H1 (cell line): ENCODE results near the gene BICD1. TPM values are rescaled to one million over a fixed set of nuclear protein-coding genes. Genes with fewer than 3 reads are reported as not detected.

Source experiments
- CTCF ChIA-PET: fragments of 300-600 bp; sonication (Branson Sonifier 250); formaldehyde crosslinking; loops from one replicate; lab custom pipeline; 2021; ENCODE audit not compliant: partially characterized antibody; lab: Charles Lee
- POLR2A ChIA-PET: fragments of 300-600 bp; sonication (Branson Sonifier 250); formaldehyde crosslinking; loops from one replicate; lab custom pipeline; 2021; ENCODE audit warnings: inconsistent platforms; ENCODE audit not compliant: partially characterized antibody; lab: Charles Lee
- DNase-seq, 2 experiments: peaks; one replicate each; pipeline versions ENCODE4 v3.0.0 to v3.0.0-alpha.2; 2010 to 2022; ENCODE audit warnings: low spot score in 2 of 2, low read depth in 1 of 2, mixed read lengths in 1 of 2
- FAIRE-seq: peaks from 2 replicates; lab custom pipeline; 2011; peaks lifted over from hg19 to GRCh38; lab: Jason Lieb, UNC
- H2AFZ ChIP-seq: 2 replicates; pipeline ENCODE4 v1.8.1; 2012; ENCODE audit warnings: low read length, inconsistent platforms
- H2AK5ac ChIP-seq: 2 replicates; pipeline ENCODE4 v1.6.1; 2013; ENCODE audit warnings: low read depth, low read length
- H2BK120ac ChIP-seq: replicated peaks from 2 replicates; pipeline ENCODE3; 2013; ENCODE audit warnings: low read depth, low read length, inconsistent platforms
- H2BK12ac ChIP-seq: 2 replicates; pipeline ENCODE4 v1.6.1; 2013; ENCODE audit warnings: low read depth, low read length
- H2BK15ac ChIP-seq: 2 replicates; pipeline ENCODE4 v1.6.1; 2013; ENCODE audit warnings: low read length
- H2BK20ac ChIP-seq: 2 replicates; pipeline ENCODE4 v1.6.1; 2013; ENCODE audit warnings: low read length
- H2BK5ac ChIP-seq: 2 replicates; pipeline ENCODE4 v1.6.1; 2013; ENCODE audit warnings: low read depth, low read length
- H3K14ac ChIP-seq: 2 replicates; pipeline ENCODE4 v1.6.1; 2013; ENCODE audit warnings: inconsistent platforms; ENCODE audit not compliant: insufficient read length
- H3K18ac ChIP-seq: 2 replicates; pipeline ENCODE4 v1.6.1; 2013; ENCODE audit warnings: low read length; ENCODE audit errors: extremely low read depth
- H3K23ac ChIP-seq: 2 replicates; pipeline ENCODE4 v1.6.1; 2013; ENCODE audit warnings: inconsistent platforms; ENCODE audit not compliant: insufficient read length
- H3K23me2 ChIP-seq: 2 replicates; pipeline ENCODE4 v1.6.1; 2013; ENCODE audit warnings: low read depth, low read length
- H3K27ac ChIP-seq: 2 replicates; pipeline ENCODE4 v1.6.1; 2011; ENCODE audit warnings: low read depth, low read length, inconsistent platforms
- H3K27me3 ChIP-seq, 4 experiments: replicated peaks in 1 of 4; 1 replicate in 1 of 4; 2 replicates in 3 of 4; pipeline versions ENCODE4 v1.6.1 to v1.8.1; 2011 to 2013; ENCODE audit warnings: low read length in 3 of 4, mild to moderate bottlenecking in 3 of 4, inconsistent platforms in 2 of 4, mixed read lengths in 2 of 4, moderate library complexity in 1 of 4; ENCODE audit not compliant: control insufficient read depth in 3 of 4, insufficient read depth in 3 of 4; ENCODE audit errors: extremely low read depth in 1 of 4
- H3K36me3 ChIP-seq, 4 experiments: 2 replicates each; pipeline versions ENCODE4 v1.6.1 to v1.8.1; 2011 to 2013; ENCODE audit warnings: mild to moderate bottlenecking in 4 of 4, low read length in 3 of 4, moderate library complexity in 2 of 4, control low read depth in 1 of 4, inconsistent platforms in 1 of 4; ENCODE audit not compliant: insufficient read depth in 4 of 4, control insufficient read depth in 2 of 4
- H3K4ac ChIP-seq: replicated peaks from 2 replicates; pipeline ENCODE3; 2013; ENCODE audit warnings: low read length, low read depth, mixed read lengths, inconsistent platforms; ENCODE audit not compliant: insufficient read length
- H3K4me1 ChIP-seq, 4 experiments: replicated peaks in 1 of 4; 1 replicate in 1 of 4; 2 replicates in 3 of 4; pipeline versions ENCODE4 v1.6.1 to v1.8.1; 2011 to 2013; ENCODE audit warnings: low read length in 3 of 4, inconsistent platforms in 2 of 4, mixed read lengths in 1 of 4; ENCODE audit not compliant: insufficient read depth in 4 of 4, control insufficient read depth in 3 of 4
- H3K4me2 ChIP-seq, 2 experiments: 2 replicates each; pipeline versions ENCODE4 v1.6.1 to v1.8.1; 2011 to 2013; ENCODE audit warnings: low read depth in 2 of 2, low read length in 2 of 2, control low read depth in 1 of 2, inconsistent platforms in 1 of 2, mild to moderate bottlenecking in 1 of 2; ENCODE audit not compliant: insufficient read depth in 1 of 2
- H3K4me3 ChIP-seq, 4 experiments: fragments of 200-600, 300-600 bp in 1 of 4; sonication (generic), shearing (Covaris generic), sonication (Bioruptor Twin) in 1 of 4; 2 replicates each; pipeline versions ENCODE4 v1.5.1 to v1.8.1; 2011 to 2016; ENCODE audit warnings: low read length in 4 of 4, low read depth in 3 of 4, control low read depth in 2 of 4, inconsistent platforms in 2 of 4, mild to moderate bottlenecking in 2 of 4, mixed read lengths in 1 of 4, moderate library complexity in 1 of 4; ENCODE audit not compliant: insufficient read depth in 2 of 4; ENCODE audit errors: extremely low read depth in 1 of 4
- H3K56ac ChIP-seq: replicated peaks from 2 replicates; pipeline ENCODE3; 2013; ENCODE audit warnings: low read depth, mild to moderate bottlenecking, mixed read lengths, low read length, inconsistent platforms; ENCODE audit not compliant: insufficient read length
- H3K79me1 ChIP-seq: 2 replicates; pipeline ENCODE4 v1.6.1; 2013; ENCODE audit warnings: low read depth, low read length, control low read depth
- H3K79me2 ChIP-seq, 2 experiments: 2 replicates each; pipeline versions ENCODE4 v1.6.1 to v1.8.1; 2012 to 2013; ENCODE audit warnings: low read length in 2 of 2, mild to moderate bottlenecking in 2 of 2, inconsistent platforms in 1 of 2; ENCODE audit not compliant: insufficient read depth in 2 of 2, control insufficient read depth in 1 of 2
- H3K9ac ChIP-seq, 4 experiments: replicated peaks in 1 of 4; 1 replicate in 1 of 4; 2 replicates in 3 of 4; pipeline versions ENCODE4 v1.6.1 to v1.8.1; 2011 to 2013; ENCODE audit warnings: low read depth in 3 of 4, low read length in 3 of 4, control low read depth in 2 of 4, mild to moderate bottlenecking in 2 of 4, moderate library complexity in 2 of 4, inconsistent platforms in 1 of 4; ENCODE audit errors: extremely low read depth in 1 of 4
- H3K9me3 ChIP-seq, 2 experiments: 2 replicates each; pipeline versions ENCODE4 v1.6.1 to v1.8.1; 2012 to 2013; ENCODE audit warnings: mild to moderate bottlenecking in 2 of 2, moderate library complexity in 2 of 2, control low read depth in 1 of 2, inconsistent platforms in 1 of 2, low read depth in 1 of 2, low read length in 1 of 2, mixed read lengths in 1 of 2; ENCODE audit not compliant: insufficient read depth in 2 of 2
- H4K20me1 ChIP-seq, 2 experiments: replicated peaks in 1 of 2; 2 replicates each; pipeline versions ENCODE3 to v1.8.1; 2011 to 2013; ENCODE audit warnings: inconsistent platforms in 2 of 2, low read length in 2 of 2, mild to moderate bottlenecking in 1 of 2; ENCODE audit not compliant: insufficient read depth in 2 of 2, control insufficient read depth in 1 of 2
- H4K5ac ChIP-seq: 2 replicates; pipeline ENCODE4 v1.6.1; 2013; ENCODE audit warnings: low read length, low read depth, mixed read lengths, inconsistent platforms; ENCODE audit not compliant: insufficient read length
- H4K8ac ChIP-seq: 2 replicates; pipeline ENCODE4 v1.8.0; 2013; ENCODE audit warnings: mild to moderate bottlenecking, moderate library complexity, low read length, inconsistent platforms; ENCODE audit not compliant: insufficient read depth; ENCODE audit errors: extremely low read depth
- H4K91ac ChIP-seq: replicated peaks from 2 replicates; pipeline ENCODE3; 2013; ENCODE audit warnings: low read length, mixed read lengths, inconsistent platforms; ENCODE audit not compliant: insufficient read length
- CBX5 ChIP-seq: fragments of 300-800, 300-1000 bp; sonication (generic); IDR thresholded peaks from 2 replicates; pipeline ENCODE4 v1.7.1; 2016; ENCODE audit warnings: antibody characterized with exemption, low read length, low read depth
- WGBS, 2 experiments: shearing (Covaris generic) in 1 of 2; methylation state at CpG; one replicate each; pipeline versions ENCODE4 v1.1.6 to v1.1.7; 2013 to 2015; ENCODE audit warnings: low lambda C conversion rate in 2 of 2, mixed read lengths in 2 of 2, inconsistent platforms in 1 of 2, low coverage in 1 of 2, missing lambda C conversion rate in 1 of 2; ENCODE audit not compliant: insufficient replicate concordance in 2 of 2, insufficient coverage in 1 of 2, insufficient read length in 1 of 2; ENCODE audit errors: extremely low coverage in 1 of 2, missing lambda C conversion rate in 1 of 2; 5-methylcytosine and 5-hydroxymethylcytosine counted together
- polyA plus RNA-seq, 7 experiments: library from polyadenylated mRNA; depleted of rRNA in 3 of 7; stranded (reverse) in 5 of 7; unstranded in 2 of 7; fragments of >200 nt in 5 of 7; fragments of 200-250 nt in 2 of 7; gene quantifications; 1 replicate in 5 of 7; 2 replicates in 1 of 7; 4 replicates in 1 of 7; pipeline versions ENCODE4 v1.2.1 to v1.2.3, GENCODE V29; 2011 to 2013; ENCODE audit warnings: missing spikeins in 2 of 7, mixed read lengths in 2 of 7
- total RNA-seq: library from RNA; stranded (reverse); fragmentation: NEBNext Ultra II Directional; extraction: Animal tissue kit (Norgen Biotek cat#: 25700); gene quantifications from 2 replicates; pipeline ENCODE4 v1.2.1, GENCODE V29; 2021

The BICD1 gene
- total and polyA plus RNA-seq, 2 of the 8 experiments (the other 6 are each of a cell fraction or from before 2014, with no cell fraction given): 34.1 to 58.4 TPM

GRCh38 chr12:32089586-32089985, 17.1 kb upstream of the BICD1 start:
- Histone ChIP-seq H4K8ac (no peak overlapping the region), H3K23ac (no peak overlapping the region), H2AK5ac (no peak overlapping the region), H3K14ac (no peak overlapping the region), H2AFZ (no peak overlapping the region; the same call in 1 of the 2 replicates), H3K56ac (no peak overlapping the region), H4K20me1 (no peaks in the 10 kb centered on the region), H3K9me3 (no peaks in the 10 kb centered on the region), H3K4me2 (no peak overlapping the region), H2BK5ac (no peak overlapping the region), H3K27ac (no peak overlapping the region), H3K36me3 (no peaks in the 10 kb centered on the region), H4K5ac (no peak overlapping the region), H2BK12ac (no peak overlapping the region), H2BK20ac (no peak overlapping the region), H3K27me3 (no peaks in the 10 kb centered on the region), H3K18ac (no peak overlapping the region), H3K79me1 (no peaks in the 10 kb centered on the region), H4K91ac (no peak overlapping the region), H3K4me3 (no peak overlapping the region), H3K79me2 (no peaks in the 10 kb centered on the region), H3K4ac (no peak overlapping the region), H2BK120ac (no peak overlapping the region), H2BK15ac (0 out of 2 replicates have a peak overlapping the region, but pooled peaks have one; percentile 8), H3K23me2 (no peaks in the 10 kb centered on the region), H3K4me1 (peaks cover 0 to 4% (median 1%) of the 10 kb centered on the region in 4 experiments; a peak in 3 of 7 replicates), H3K9ac (no peak overlapping the region)
- 86% methylated on average over 3 of the region's 3 CpGs; no CpG with 5 or more reads in 1 of the 2 experiments for WGBS, 2 experiments
- DNase-seq (no peak), FAIRE-seq (no peak)
- ChIA-PET POLR2A (interaction anchor here (1.5 kb wide), 1 partner anchor 18 kb away, joined by 4 read pairs; the partner anchor contains the start of gene BICD1), CTCF (interaction anchor here (1.1 to 1.2 kb wide), 2 partner anchors 13 to 50 kb away, joined by 3 to 4 read pairs; no protein-coding TSS in a partner anchor)
- TF ChIP-seq CBX5: no peak
